ENCODE results near the gene P2RX4.

DNA sequence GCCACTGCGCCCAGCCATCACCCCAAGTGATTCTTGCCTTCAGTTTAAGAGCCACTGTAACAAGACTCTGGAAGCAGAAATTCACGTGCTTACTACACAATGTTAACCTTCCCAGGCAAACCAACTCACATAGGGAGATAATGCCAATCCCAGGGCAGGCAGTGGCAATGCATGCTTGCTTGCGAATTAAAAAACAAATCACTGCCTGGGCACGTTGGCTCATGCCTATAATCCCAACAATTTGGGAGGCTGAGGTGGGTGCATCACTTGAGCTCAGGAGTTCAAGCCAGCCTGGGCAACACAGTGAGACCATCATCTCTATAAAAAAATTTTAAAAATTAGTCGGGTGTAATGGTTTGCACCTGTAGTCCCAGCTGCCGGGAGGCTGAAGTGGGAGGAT, 37.8 kb upstream of the P2RX4 start:
- TF ChIP-seq, protein P1, sequence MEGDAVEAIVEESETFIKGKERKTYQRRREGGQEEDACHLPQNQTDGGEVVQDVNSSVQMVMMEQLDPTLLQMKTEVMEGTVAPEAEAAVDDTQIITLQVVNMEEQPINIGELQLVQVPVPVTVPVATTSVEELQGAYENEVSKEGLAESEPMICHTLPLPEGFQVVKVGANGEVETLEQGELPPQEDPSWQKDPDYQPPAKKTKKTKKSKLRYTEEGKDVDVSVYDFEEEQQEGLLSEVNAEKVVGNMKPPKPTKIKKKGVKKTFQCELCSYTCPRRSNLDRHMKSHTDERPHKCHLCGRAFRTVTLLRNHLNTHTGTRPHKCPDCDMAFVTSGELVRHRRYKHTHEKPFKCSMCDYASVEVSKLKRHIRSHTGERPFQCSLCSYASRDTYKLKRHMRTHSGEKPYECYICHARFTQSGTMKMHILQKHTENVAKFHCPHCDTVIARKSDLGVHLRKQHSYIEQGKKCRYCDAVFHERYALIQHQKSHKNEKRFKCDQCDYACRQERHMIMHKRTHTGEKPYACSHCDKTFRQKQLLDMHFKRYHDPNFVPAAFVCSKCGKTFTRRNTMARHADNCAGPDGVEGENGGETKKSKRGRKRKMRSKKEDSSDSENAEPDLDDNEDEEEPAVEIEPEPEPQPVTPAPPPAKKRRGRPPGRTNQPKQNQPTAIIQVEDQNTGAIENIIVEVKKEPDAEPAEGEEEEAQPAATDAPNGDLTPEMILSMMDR (optimal IDR thresholded peaks at IDR 0.05 in 1 of 3, IDR thresholded peaks at IDR 0.05 in 1 of 3, conservative IDR thresholded peaks at IDR 0.05 in 1 of 3; ENCODE audit: extremely low read depth in 1 of 3, insufficient read depth in 2 of 3, low read length in 3 of 3), result no peak
- TF ChIP-seq EZH2 (IDR thresholded peaks at IDR 0.05; ENCODE audit: low read length), result no peak

All from keratinocyte (primary cell).